Measurements from ENCODE around the gene RPL37.

RPL37 gene

DNA sequence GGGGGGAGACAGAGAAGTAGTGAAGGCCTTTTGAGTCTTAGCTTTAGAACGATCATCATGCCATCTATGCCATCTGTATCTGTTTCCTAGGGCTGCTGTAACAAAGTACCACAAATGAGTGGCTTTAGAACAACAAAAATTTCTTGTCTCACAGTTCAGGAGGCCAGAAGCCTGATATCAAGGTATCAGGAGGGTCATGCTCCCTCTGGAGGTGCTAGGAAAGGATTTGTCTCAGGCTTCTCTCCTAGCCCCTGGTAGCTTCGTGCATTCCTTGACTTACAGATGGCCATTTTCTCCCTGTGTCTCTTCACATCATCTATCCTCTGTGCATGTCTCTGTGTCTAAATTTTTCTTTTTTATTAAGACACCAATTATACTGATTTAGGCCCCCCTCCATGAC, 11.3 kb upstream of the RPL37 start:
- Mint-ChIP-seq H3K27me3 (peaks cover 19% of the 10 kb centered on the region), H3K9me3 (no peaks in the 10 kb centered on the region), H3K27ac (no peak overlapping the region), H3K4me1 (peaks cover 4% of the 10 kb centered on the region), H3K4me3 (no peak overlapping the region)
- ATAC-seq (no peak), DNase-seq (no peak)

DNA sequence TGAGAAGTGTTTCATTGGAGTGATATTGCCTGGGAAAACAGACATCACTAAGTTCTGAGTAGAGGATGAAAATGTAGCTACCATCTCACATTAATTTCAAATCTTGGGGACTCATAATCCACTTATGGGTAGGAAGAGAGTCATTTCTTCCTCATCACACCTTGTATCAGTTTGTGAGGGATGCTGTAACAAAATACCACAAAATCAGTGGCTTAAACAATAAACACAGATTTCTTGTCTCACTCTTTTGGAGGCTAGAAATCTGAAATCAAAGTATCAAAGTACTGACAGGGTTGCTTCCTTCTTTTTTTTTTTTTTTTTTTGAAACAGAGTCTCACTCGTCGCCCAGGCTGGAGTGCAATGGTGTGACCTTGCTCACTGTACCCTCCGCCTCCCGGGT, 9.5 kb upstream of the RPL37 start:
- Mint-ChIP-seq H3K27ac (no peak overlapping the region), H3K4me3 (no peak overlapping the region), H3K4me1 (peaks cover 7% of the 10 kb centered on the region), H3K9me3 (no peaks in the 10 kb centered on the region), H3K27me3 (peaks cover 21% of the 10 kb centered on the region)
- no peak for ATAC-seq
- DNase-seq = no peak

DNA sequence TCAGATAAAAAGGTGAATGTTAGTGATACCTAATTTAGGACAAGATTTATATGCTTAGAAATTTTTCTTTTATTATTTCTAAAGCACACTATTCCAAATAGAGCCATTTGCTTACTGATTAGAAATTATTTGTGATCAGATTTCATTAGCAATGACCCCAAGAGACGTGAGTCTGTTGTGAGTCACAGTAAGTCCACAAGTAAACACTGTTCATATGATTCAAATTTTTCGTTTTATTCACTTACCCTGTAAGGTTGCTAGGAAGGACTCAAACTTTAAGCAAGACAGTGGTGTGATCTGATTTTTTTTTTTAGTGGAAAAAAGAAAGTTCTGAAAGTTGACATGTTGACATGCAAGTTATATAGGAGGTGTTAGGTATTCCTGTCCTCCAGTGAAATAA, 7.3 kb upstream of the RPL37 start:
- Mint-ChIP-seq H3K4me1 (peaks cover 7% of the 10 kb centered on the region), H3K27ac (peak overlapping the region in 1 of 2 donors; percentile 33), H3K4me3 (no peak overlapping the region), H3K9me3 (no peaks in the 10 kb centered on the region), H3K27me3 (peaks cover 19% of the 10 kb centered on the region)
- ATAC-seq (no peak), DNase-seq (no peak)

DNA sequence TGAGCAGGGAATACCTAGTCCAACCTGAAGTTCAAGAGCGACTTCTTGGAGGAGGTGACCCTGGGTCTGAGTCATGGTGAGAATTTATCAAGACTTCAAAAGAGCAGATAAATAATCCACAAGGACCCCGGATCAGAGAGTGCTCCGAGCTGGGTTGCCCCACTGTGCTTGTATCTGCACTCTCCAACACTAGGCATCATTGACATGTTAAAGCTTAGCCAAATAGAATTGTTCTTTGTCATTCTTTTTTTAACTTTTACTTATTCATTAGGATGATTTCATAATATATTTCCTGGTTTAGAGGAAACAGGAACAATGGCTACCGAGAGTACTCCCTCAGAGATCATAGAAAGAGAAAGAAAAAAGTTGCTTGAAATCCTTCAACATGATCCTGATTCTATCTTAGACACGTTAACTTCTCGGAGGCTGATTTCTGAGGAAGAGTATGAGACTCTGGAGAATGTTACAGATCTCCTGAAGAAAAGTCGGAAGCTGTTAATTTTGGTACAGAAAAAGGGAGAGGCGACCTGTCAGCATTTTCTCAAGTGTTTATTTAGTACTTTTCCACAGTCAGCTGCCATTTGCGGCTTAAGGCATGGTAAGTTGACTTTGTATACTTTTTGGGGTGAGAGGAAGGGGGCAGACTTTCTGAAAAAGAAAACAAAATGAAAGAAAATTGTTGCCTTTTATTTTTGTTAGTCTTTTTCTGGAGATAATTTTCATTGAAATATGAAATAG, 6.2 kb upstream of the RPL37 start, which contains the start of gene CARD6:
CARD6 (plus strand) TSS at position 300 of the 738 bp plus-strand sequence; CDS start at position 316, 16 bp downstream.
- peak; percentile 42 for ATAC-seq
- DNase-seq = no peak
- Mint-ChIP-seq H3K4me1 (peaks cover 7% of the 10 kb centered on the region), H3K9me3 (no peaks in the 10 kb centered on the region), H3K27ac (peak within 1 kb of the TSS; percentile 95 to 96), H3K27me3 (peaks cover 19% of the 10 kb centered on the region), H3K4me3 (peak within 1 kb of the TSS; percentile 86 to 87)

DNA sequence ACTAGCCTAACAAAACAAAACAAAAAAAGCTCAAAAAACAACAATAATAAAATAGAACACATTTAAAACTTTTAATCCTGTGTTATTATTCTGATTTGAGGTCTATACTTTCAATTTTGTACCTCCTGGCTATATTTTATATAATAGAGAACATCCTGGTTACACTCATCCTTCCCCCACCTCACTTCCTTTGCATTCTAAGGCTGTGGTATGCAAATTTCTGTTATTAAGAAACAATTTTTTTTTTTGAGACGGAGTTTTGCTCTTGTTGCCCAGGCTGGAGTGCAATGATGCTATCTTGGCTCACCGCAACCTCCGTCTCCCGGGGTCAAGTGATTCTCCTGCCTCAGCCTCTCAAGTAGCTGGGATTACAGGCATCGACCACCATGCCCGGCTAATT, 3.1 kb upstream of the RPL37 start:
- ATAC-seq (no peak), DNase-seq (no peak)
- Mint-ChIP-seq H3K27ac (no peak overlapping the region), H3K9me3 (no peaks in the 10 kb centered on the region), H3K4me1 (peaks cover 24% of the 10 kb centered on the region), H3K4me3 (no peak overlapping the region), H3K27me3 (peaks cover 12% of the 10 kb centered on the region)

DNA sequence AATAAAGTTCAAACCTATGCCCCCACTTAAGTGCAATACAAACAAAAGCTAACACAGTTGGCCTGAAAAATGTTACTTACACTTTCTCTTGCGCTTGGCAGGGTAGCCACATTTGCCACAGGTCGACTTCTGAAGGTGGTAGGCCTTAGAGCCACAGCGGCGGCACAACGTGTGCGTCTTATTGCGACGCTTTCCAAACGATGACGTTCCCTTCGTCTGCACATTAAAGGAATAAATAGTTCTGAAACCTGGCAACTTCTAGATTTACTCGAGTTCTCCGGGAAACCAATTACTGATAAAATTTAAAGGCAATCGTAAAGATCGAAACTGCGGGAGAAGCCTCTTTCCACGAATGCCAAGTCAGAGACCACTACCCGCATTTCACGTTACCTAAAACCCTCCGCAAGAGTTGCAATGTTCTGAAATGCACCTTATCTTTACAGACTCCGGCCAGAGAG, 602 bp downstream of the RPL37 start:
- Mint-ChIP-seq H3K27ac (peak overlapping the region; percentile 99 to 100), H3K4me1 (peaks cover 51% of the 10 kb centered on the region), H3K4me3 (peak overlapping the region; percentile 97 to 98), H3K9me3 (no peaks in the 10 kb centered on the region), H3K27me3 (no peaks in the 10 kb centered on the region)
- ATAC-seq (no peak), DNase-seq (peak; percentile 21 to 51)

DNA sequence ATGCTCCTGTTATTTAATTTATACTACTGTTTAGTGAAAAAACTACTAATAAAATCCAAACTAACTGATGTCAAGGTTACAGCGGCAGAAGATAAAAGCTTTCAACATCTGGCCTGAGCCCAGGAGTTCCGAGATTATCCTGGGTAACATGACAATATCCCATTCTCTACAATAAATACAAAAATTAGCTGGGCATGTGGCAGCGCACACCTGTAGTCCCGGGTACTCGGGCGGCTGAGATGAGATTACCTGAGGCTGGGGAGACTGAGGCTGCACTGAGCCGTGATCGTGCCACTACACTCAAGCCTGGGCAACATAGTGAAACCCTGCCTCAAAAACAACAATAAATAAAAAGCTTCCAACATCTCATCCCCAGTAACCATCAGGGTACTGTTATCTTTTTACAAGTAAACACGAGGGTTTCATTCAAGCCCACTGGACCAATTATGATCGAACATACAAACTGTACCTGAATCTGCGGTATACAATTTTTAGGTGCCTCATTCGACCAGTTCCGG, 1.3 kb downstream of the RPL37 start:
- H3K4me3 Mint-ChIP-seq = peak overlapping the region; percentile 97 to 98
- peak overlapping the region; percentile 99 to 100 for H3K27ac Mint-ChIP-seq
- no peaks in the 10 kb centered on the region for H3K9me3 Mint-ChIP-seq
- H3K4me1 Mint-ChIP-seq = peaks cover 58% of the 10 kb centered on the region
- DNase-seq (no peak), ATAC-seq (no peak)
- H3K27me3 Mint-ChIP-seq = no peaks in the 10 kb centered on the region

DNA sequence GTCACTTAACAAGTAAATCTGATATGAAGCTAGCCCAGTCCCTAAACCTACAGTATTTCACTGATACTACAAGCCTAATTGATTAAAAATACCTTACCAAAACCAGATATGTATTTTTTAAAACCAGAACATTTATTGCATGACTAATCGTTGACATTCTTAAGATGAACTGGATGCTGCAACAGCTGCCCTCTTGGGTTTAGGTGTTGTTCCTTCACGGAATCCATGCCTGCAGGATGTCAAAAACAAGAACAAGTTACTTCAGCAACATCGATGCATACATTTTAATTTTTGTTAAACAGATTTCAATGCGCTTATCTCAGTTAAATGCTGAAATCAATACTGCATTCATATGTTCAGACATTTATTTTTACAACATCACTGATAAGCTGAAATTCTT, 2.7 kb downstream of the RPL37 start:
- DNase-seq = no peak
- Mint-ChIP-seq H3K27me3 (no peaks in the 10 kb centered on the region), H3K4me1 (peaks cover 71% of the 10 kb centered on the region), H3K4me3 (peak overlapping the region; percentile 97 to 98), H3K9me3 (no peaks in the 10 kb centered on the region), H3K27ac (peak overlapping the region; percentile 41 to 86)
- no peak for ATAC-seq

DNA sequence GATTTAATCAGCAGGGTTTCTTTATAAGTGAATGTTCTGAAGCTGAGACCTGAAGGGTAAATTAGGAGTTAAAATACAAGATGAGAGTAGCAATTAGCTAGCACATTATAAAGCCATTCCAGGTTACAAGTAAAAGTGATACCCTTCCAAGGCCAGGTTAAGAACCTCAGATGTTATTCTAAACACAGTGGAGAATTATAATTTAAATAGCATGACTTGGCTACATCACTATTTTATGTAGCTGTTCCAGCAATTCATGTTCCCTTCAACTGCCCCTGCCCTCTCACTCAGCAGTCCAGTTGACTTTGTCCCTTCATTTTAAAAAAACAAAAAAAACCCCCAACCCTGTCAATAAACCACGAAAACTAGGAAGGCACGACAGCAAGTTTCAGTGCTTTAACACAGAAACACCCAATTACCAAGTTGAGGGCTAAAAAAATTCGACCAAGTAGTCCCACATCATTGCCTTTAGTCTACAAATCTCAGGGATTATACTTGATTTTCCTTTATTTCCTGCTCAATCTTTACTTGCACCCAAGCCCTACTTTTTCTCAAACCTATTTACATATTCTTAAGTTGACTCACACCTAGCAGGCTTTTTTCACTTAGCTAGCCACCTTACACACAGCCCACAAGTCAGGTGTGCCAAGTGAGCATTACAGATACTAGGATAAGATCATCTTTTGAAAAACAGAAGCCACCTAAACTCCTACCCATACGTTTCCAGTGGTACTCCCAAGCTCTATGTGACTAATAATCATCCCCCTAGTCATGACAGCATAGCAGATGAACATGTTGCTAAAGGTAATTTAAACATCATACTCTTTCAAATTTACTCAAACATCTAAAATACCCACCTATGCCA, 3.4 kb downstream of the RPL37 start:
- Mint-ChIP-seq H3K27ac (peak overlapping the region; percentile 86 to 89), H3K9me3 (no peaks in the 10 kb centered on the region), H3K4me3 (peak overlapping the region; percentile 56 to 98), H3K27me3 (no peaks in the 10 kb centered on the region), H3K4me1 (peaks cover 71% of the 10 kb centered on the region)
- ATAC-seq = peak; percentile 81
- DNase-seq = peak in 1 of 2 donors; percentile 51

DNA sequence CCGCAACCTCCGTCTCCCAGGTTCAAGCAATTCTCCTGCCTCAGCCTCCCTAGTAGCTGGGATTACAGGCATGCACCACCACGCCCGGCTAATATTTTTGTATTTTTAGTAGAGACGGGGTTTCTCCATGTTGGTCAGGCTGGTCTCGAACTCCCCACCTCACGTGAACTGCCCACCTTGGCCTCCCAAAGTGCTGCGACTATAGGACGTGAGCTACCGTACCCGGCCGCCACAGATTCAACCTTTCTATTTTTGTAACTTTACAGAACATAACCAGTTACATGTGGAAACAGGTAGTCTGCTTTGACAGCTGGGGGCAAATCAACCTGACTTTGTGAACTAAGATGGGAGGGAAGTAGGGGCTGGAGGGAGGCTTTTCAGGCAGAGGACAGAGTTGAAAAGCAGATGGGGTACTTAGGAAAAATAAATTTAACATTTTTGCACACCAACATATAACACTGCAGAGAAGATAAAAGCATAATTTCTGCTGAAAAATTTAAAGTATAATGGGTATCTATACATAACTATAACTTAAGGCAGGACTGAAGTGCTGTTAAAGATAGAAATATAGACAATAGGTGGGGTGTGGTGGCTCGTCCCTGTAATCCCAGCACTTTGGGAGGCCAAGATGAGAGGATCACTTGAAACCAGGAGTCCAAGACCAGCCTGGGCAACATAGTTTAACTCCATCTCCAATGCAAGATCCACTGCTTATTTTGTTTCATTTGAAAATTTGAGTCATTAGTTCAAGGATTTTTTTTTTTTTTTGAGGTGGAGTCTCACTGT, 5.1 kb downstream of the RPL37 start:
- ATAC-seq (no peak), DNase-seq (no peak)
- H3K9me3 Mint-ChIP-seq = no peaks in the 10 kb centered on the region
- peaks cover 62% of the 10 kb centered on the region for H3K4me1 Mint-ChIP-seq
- H3K27me3 Mint-ChIP-seq = no peaks in the 10 kb centered on the region
- peak overlapping the region in 1 of 2 donors; percentile 24 for H3K4me3 Mint-ChIP-seq
- H3K27ac Mint-ChIP-seq = peak overlapping the region in 1 of 2 donors; percentile 86

DNA sequence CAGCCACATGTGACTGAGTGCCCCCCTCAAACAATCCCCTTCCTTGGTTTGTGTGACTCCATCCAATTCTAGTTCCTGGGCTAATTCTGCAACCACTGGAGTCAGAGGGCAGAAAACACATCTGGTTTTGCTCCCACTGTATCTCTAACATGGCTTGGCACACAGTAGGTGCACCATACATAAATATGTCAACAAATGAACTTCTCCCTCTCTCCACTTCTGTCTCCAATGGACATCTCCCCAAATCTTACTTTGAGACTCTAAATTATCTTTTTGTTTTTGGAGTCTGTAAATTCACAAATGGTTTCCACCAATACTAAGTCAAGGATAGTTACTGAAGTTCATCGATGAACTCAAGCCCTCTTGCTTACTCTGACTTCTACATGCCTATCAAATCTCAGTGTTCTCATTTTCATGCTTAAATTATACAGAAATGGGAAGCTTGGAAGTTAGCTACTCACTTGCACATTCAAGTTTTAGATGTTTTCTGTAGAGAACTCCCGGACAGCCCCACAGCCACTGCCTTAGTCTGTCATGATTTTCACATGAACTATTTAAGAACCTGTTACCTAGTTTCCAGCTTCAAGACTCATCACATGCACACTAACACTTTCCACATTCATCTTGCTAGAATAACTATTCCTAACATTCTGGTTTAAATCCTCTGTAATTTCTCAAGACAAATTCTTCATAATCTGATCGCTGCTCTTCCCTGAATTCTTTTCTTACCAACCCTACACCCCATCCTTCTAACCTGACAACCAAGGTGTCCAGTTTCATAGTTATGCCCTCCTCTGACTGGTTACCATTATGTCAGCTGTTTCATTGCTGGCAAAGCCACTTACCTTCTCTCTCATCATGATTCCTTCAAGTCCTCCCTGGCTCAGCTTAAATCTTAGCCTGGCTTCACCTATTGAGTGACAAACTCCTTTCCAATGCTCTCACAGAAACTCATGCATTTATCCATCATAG, 6.0 kb downstream of the RPL37 start:
- Mint-ChIP-seq H3K27me3 (no peaks in the 10 kb centered on the region), H3K27ac (peak overlapping the region; percentile 42 to 84), H3K4me1 (peaks cover 60% of the 10 kb centered on the region), H3K9me3 (no peaks in the 10 kb centered on the region), H3K4me3 (no peak overlapping the region)
- ATAC-seq = no peak
- DNase-seq = no peak

DNA sequence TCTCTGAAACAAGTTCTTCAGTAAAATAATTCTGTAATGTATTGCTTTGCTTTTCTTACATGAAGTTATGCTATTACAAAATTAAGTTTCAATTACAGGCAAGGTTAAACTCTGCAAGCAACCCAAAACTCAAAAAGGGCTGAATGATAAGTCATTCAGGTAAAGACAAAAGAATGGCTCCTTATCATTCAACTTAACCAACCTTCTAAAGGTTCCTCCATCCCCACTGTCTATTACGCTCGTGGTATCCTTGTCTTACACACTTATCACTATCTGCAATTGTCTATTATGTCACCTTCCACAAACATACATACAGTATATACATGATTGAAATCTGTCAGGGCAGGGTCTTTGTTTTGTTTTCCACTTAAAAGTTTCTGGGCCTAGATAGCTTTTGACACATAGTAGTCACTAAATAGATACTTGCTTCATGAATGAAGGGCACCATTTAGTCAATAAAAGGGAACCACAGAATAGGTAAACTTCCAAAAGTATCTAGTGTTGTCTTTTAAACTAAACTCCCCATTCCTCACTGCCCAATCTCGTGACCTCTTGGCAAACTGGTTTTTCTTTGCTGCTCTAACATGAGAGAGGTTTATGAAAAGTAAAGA, 6.9 kb downstream of the RPL37 start:
- Mint-ChIP-seq H3K27ac (peak overlapping the region in 1 of 2 donors; percentile 91), H3K4me3 (no peak overlapping the region), H3K4me1 (peaks cover 54% of the 10 kb centered on the region)

DNA sequence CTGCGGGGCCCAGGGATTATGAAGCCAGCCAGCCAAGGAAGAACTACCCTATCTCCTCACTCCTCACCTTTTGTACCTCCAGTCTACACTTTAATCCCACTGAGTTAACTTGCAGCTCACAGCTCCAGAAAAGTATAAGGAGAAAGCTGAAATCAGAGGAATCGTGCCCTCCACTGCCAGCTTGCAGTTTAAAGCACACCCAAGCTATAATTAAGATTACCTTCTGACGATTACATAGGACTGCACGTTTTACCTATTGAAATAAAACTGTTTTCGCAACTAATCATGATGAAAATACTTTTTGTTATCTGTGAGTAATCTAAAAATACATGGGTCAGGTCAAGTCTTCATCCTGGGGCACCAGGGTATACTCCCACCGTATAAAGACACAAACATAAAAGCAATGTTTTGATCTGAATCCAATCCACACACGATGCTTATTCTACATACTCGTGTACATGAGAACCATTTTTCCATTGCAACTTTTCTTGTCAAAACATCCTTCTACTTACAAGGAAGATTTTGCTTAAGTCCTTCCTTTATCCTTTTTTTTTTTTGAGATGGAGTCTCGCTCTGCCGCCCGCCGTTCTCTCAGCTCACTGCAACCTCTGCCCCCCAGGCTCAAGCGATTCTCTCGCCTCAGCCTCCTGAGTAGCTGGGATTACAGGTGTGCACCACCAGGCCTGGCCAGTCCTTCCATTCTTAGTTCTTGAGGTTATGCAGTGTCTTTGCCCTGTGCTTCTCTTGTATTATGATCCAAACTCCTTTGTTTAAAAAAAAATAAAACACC, 7.6 kb downstream of the RPL37 start:
- H3K27me3 Mint-ChIP-seq = no peaks in the 10 kb centered on the region
- no peak overlapping the region for H3K4me3 Mint-ChIP-seq
- no peak for DNase-seq
- no peak for ATAC-seq
- peak overlapping the region in 1 of 2 donors; percentile 91 for H3K27ac Mint-ChIP-seq
- H3K9me3 Mint-ChIP-seq = no peaks in the 10 kb centered on the region
- peaks cover 47% of the 10 kb centered on the region for H3K4me1 Mint-ChIP-seq

More for the DNA sequence above, 6.9 kb downstream of the RPL37 start:
- DNase-seq = no peak
- H3K27me3 Mint-ChIP-seq = no peaks in the 10 kb centered on the region
- no peaks in the 10 kb centered on the region for H3K9me3 Mint-ChIP-seq
- ATAC-seq = no peak

Measured in stimulated activated naive CD8-positive, alpha-beta T cell treated with anti-CD3 and anti-CD28 coated beads, Interleukin-15, amount 100 ng/mL, for 72 hours (primary cell).